SK-N-MC (cell line): Measurements from ENCODE around the gene TBC1D26.
"Not testable (repeated sequence)": the region's sequence is repeated elsewhere in the genome, so short reads cannot be mapped to it uniquely, and the experiment has no call there.

Experiments
- EZH2 ChIP-seq: fragments of 200-600 bp; sonication (generic); IDR thresholded peaks from one replicate; pipeline ENCODE4 v1.6.1; 2017; ENCODE audit warnings: antibody characterized with exemption
- POLR2AphosphoS5 ChIP-seq: IDR thresholded peaks from 2 replicates; pipeline ENCODE4 v1.6.1; 2012; ENCODE audit warnings: mild to moderate bottlenecking, low read depth, low read length, borderline replicate concordance

DNA sequence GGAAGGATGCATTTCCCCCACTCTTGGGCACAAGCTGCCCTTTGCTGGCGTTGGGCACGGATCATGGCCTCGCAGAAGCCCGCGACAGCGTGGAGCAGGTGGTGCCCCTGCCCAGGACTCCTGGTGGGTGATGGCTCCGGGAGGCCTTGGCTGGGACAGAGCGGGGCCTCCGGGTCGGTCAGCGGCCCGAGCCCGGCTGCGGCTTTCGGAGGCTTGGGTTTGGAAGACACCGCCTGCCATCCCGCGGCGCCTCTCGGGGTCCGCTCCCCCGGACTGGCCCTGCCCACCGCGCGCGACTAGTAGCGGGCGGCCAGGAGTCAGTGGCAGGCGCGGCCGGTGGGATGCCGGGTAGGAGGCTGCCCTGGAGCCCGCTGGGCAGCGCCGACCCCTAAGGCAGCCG lies 17.3 kb downstream of the TBC1D26 start:
- TF ChIP-seq EZH2, POLR2AphosphoS5: not testable (repeated sequence)
